IMR-90 (cell line): ENCODE results near the gene RYK.

ENCODE experiments used
- BHLHE40 ChIP-seq: fragments of 150-350 bp; IDR thresholded peaks from 2 replicates; pipeline ENCODE4 v1.6.1; 2016; ENCODE audit warnings: mild to moderate bottlenecking, low read depth, low read length
- CEBPB ChIP-seq: IDR thresholded peaks from 2 replicates; pipeline ENCODE4 v1.6.1; 2012; ENCODE audit warnings: low read depth, low read length, improper control_type of control experiment
- ELK1 ChIP-seq: fragments of 150-350 bp; IDR thresholded peaks from 2 replicates; pipeline ENCODE4 v1.6.1; 2016; ENCODE audit warnings: low read depth, mild to moderate bottlenecking, low read length, moderate library complexity, borderline replicate concordance
- FOS ChIP-seq: fragments of 150-350 bp; IDR thresholded peaks from 2 replicates; pipeline ENCODE4 v1.6.1; 2016; ENCODE audit warnings: low read depth, low read length
- MAFK ChIP-seq: IDR thresholded peaks from 2 replicates; pipeline ENCODE4 v1.6.1; 2012; ENCODE audit warnings: low read depth, low read length, improper control_type of control experiment
- MXI1 ChIP-seq: IDR thresholded peaks from 2 replicates; pipeline ENCODE4 v1.6.1; 2012; ENCODE audit warnings: low read depth, mild to moderate bottlenecking, low read length, moderate library complexity, borderline replicate concordance
- NFE2L2 ChIP-seq: fragments of 150-350 bp; IDR thresholded peaks from 2 replicates; pipeline ENCODE4 v1.6.1; 2016; ENCODE audit warnings: low read depth, mild to moderate bottlenecking, low read length
- POLR2A ChIP-seq: IDR thresholded peaks from 2 replicates; pipeline ENCODE4 v1.6.1; 2012; ENCODE audit warnings: mild to moderate bottlenecking, low read depth, low read length
- RAD21 ChIP-seq: IDR thresholded peaks from 2 replicates; pipeline ENCODE4 v1.6.1; 2012; ENCODE audit warnings: low read length, improper control_type of control experiment
- RCOR1 ChIP-seq: IDR thresholded peaks from 2 replicates; pipeline ENCODE4 v1.6.1; 2012; ENCODE audit warnings: mild to moderate bottlenecking, low read length, improper control_type of control experiment; ENCODE audit not compliant: insufficient replicate concordance
- RFX5 ChIP-seq: IDR thresholded peaks from 2 replicates; pipeline ENCODE4 v1.8.0; 2012; ENCODE audit warnings: low read depth, mild to moderate bottlenecking, low read length, moderate library complexity
- SMC3 ChIP-seq: fragments of 150-350 bp; IDR thresholded peaks from 2 replicates; pipeline ENCODE4 v1.6.1; 2016; ENCODE audit warnings: low read depth, mild to moderate bottlenecking, antibody characterized with exemption, low read length, moderate library complexity
- USF2 ChIP-seq: fragments of 150-350 bp; IDR thresholded peaks from 2 replicates; pipeline ENCODE4 v1.6.1; 2017; ENCODE audit warnings: mild to moderate bottlenecking, antibody characterized with exemption, low read length, low read depth
- TF ChIP-seq, protein P1 (sequence below): conservative IDR thresholded peaks from 2 replicates; pipeline ENCODE4 v1.5.1; 2012; ENCODE audit warnings: mild to moderate bottlenecking, low read depth, low read length, improper control_type of control experiment

- TF ChIP-seq, protein P1, sequence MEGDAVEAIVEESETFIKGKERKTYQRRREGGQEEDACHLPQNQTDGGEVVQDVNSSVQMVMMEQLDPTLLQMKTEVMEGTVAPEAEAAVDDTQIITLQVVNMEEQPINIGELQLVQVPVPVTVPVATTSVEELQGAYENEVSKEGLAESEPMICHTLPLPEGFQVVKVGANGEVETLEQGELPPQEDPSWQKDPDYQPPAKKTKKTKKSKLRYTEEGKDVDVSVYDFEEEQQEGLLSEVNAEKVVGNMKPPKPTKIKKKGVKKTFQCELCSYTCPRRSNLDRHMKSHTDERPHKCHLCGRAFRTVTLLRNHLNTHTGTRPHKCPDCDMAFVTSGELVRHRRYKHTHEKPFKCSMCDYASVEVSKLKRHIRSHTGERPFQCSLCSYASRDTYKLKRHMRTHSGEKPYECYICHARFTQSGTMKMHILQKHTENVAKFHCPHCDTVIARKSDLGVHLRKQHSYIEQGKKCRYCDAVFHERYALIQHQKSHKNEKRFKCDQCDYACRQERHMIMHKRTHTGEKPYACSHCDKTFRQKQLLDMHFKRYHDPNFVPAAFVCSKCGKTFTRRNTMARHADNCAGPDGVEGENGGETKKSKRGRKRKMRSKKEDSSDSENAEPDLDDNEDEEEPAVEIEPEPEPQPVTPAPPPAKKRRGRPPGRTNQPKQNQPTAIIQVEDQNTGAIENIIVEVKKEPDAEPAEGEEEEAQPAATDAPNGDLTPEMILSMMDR: no peak
- TF ChIP-seq SMC3 (no peak), NFE2L2 (no peak), RAD21 (no peak), RCOR1 (no peak), FOS (no peak), RFX5 (no peak), POLR2A (no peak), MXI1 (no peak), MAFK (no peak), CEBPB (no peak), ELK1 (no peak), USF2 (no peak), BHLHE40 (no peak)
These were observed 103.2 kb downstream of the RYK start for GRCh38 chr3:134147411-134147810.
